ENCODE results near the gene G3BP2. TPM values are rescaled to one million over a fixed set of nuclear protein-coding genes. Genes with fewer than 3 reads are reported as not detected.

G3BP2 gene
- total RNA-seq, 4 donors from 2014 or later, result 123 to 226 (median 132) TPM

DNA sequence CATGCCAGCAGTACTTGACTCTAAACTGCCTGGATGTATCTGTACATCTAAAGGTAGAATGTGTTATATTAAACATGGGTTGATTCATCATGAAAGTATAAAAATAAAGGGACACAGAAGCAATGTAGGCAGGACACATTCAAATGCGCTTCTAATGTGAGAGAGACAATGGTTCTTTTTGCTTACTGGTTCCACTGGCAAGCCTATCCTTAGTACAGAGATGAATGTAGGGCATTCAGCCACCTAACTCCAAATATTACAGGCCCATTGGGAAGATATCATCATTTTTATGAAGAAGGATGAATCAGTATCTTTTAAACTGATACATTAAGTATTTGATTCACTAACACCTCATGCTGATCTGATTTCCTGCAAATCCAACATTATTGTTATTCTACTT is 60.9 kb downstream of the G3BP2 start:
- Histone ChIP-seq H3K27me3 (no peaks in the 10 kb centered on the region), H3K36me3 (no peaks in the 10 kb centered on the region), H3K4me3 (no peak overlapping the region), H3K4me1 (no peaks in the 10 kb centered on the region), H3K27ac (no peak overlapping the region), H3K9me3 (no peaks in the 10 kb centered on the region)
- intact Hi-C loops (cut with DNase I; ENCODE audit: low total_unique reads), result no loop called here
- no peak for DNase-seq
- in situ Hi-C loops (cut with MboI; ENCODE audit: low sequenced_read_pairs in 4 of 4), result no loop called here
- ATAC-seq, result no peak
- TF ChIP-seq POLR2A (IDR thresholded peaks at IDR 0.05) (no peak), CTCF (IDR thresholded peaks at IDR 0.05 in 4 of 5, conservative IDR thresholded peaks at IDR 0.05 in 1 of 5) (no peak)

GRCh38 chr4:75605928-75606327 is 67.3 kb downstream of the G3BP2 start:
- H3K27ac ChIP-seq, result no peak overlapping the region
- no peak for TF ChIP-seq POLR2A (IDR thresholded peaks at IDR 0.05)
- no peak for TF ChIP-seq CTCF (IDR thresholded peaks at IDR 0.05 in 4 of 5, conservative IDR thresholded peaks at IDR 0.05 in 1 of 5)
- no peaks in the 10 kb centered on the region for H3K36me3 ChIP-seq
- DNase-seq, result no peak
- H3K4me3 ChIP-seq, result no peak overlapping the region
- no peaks in the 10 kb centered on the region for H3K9me3 ChIP-seq
- ATAC-seq, result no peak
- H3K4me1 ChIP-seq, result no peaks in the 10 kb centered on the region
- no peaks in the 10 kb centered on the region for H3K27me3 ChIP-seq
- in situ Hi-C loops (cut with MboI; ENCODE audit: low sequenced_read_pairs in 4 of 4), result no loop called here
- intact Hi-C loops (cut with DNase I; ENCODE audit: low total_unique reads), result no loop called here

DNA sequence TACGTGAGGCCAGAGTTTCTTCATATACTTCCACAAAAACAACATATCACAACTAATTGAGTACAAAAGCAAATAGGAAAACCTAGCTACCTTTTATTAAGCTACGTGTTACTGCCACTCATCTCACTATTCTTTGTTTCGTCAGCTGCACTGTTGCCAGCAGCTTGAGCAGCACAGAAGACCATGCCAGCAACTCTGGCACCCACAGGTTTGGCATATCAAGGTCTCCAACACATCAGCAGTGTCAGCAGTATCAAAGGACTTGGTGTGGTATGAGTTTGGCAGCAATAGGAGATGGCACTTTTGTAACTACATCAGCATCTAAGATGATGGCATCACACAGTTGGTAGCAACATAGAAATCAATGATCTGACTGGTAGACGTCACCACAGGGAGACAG is 73.6 kb downstream of the G3BP2 start:
- ATAC-seq (no peak), DNase-seq (no peak)
- TF ChIP-seq POLR2A (IDR thresholded peaks at IDR 0.05) (no peak), CTCF (IDR thresholded peaks at IDR 0.05 in 4 of 5, conservative IDR thresholded peaks at IDR 0.05 in 1 of 5) (no peak)
- Histone ChIP-seq H3K4me1 (no peaks in the 10 kb centered on the region), H3K4me3 (no peak overlapping the region), H3K9me3 (no peaks in the 10 kb centered on the region), H3K27ac (no peak overlapping the region), H3K27me3 (no peaks in the 10 kb centered on the region), H3K36me3 (no peaks in the 10 kb centered on the region)
- intact Hi-C loops (cut with DNase I; ENCODE audit: low total_unique reads), result no loop called here
- in situ Hi-C loops (cut with MboI; ENCODE audit: low sequenced_read_pairs in 4 of 4), result no loop called here

DNA sequence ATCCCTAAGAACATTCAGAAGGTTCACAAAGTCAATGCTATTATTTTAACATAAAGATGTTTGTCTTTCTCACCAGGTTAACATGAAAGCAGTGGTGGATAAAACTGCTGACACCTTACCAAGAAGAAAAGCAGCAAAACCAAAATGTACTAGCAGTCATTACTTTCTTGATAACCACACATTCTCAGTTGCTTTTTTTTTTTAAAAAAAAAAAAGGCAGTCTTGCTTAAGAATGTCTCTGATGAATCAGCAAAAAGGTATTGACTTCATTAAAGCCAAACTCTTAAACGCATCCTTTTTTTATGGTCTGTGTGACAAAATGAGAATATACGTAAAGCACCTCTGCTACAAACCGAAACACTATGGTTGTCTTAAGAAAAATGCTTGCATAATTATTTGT is 74.8 kb downstream of the G3BP2 start:
- Histone ChIP-seq H3K4me1 (no peaks in the 10 kb centered on the region), H3K4me3 (no peak overlapping the region), H3K27ac (no peak overlapping the region), H3K36me3 (no peaks in the 10 kb centered on the region), H3K9me3 (no peaks in the 10 kb centered on the region), H3K27me3 (no peaks in the 10 kb centered on the region)
- TF ChIP-seq POLR2A (IDR thresholded peaks at IDR 0.05) (no peak), CTCF (IDR thresholded peaks at IDR 0.05 in 4 of 5, conservative IDR thresholded peaks at IDR 0.05 in 1 of 5) (no peak)
- DNase-seq, result no peak
- in situ Hi-C loops (cut with MboI; ENCODE audit: low sequenced_read_pairs in 4 of 4) (no loop called here), intact Hi-C loops (cut with DNase I; ENCODE audit: low total_unique reads) (no loop called here)
- no peak for ATAC-seq

- intact Hi-C loops (cut with DNase I; ENCODE audit: low total_unique reads) (no loop called here), in situ Hi-C loops (cut with MboI; ENCODE audit: low sequenced_read_pairs in 4 of 4) (no loop called here)
- no peak overlapping the region for H3K27ac ChIP-seq
- H3K9me3 ChIP-seq, result no peaks in the 10 kb centered on the region
- no peak for TF ChIP-seq POLR2A (IDR thresholded peaks at IDR 0.05)
- TF ChIP-seq CTCF (IDR thresholded peaks at IDR 0.05 in 4 of 5, conservative IDR thresholded peaks at IDR 0.05 in 1 of 5), result no peak
- no peaks in the 10 kb centered on the region for H3K4me1 ChIP-seq
- H3K36me3 ChIP-seq, result no peaks in the 10 kb centered on the region
- no peak overlapping the region for H3K4me3 ChIP-seq
- H3K27me3 ChIP-seq, result no peaks in the 10 kb centered on the region
- DNase-seq (no peak), ATAC-seq (no peak)
Measured at GRCh38 chr4:75596061-75596460, 77.2 kb downstream of the G3BP2 start.

Data from gastrocnemius medialis (tissue), 4 donors.